HepG2 (cell line): ENCODE results near the gene OR51E2. TPM values are rescaled to one million over a fixed set of nuclear protein-coding genes. Genes with fewer than 3 reads are reported as not detected.

Source experiments
- ATAC-seq: fragments of 200-7000 bp; cut with Tn5 transposase; 3 replicates; pipeline ENCODE4 v1.9.1; 2020; ENCODE audit warnings: mild to moderate bottlenecking, moderate library complexity
- BruUV-seq: library from RNA; stranded (reverse); fragments of 400-500 nt; replicated peaks from 2 replicates; lab custom pipeline; 2021; lab: Mats Ljungman, UMichigan
- CTCF ChIA-PET: fragments of 300-600 bp; formaldehyde crosslinking; extraction: SDS; loops from one replicate; lab custom pipeline; 2021; ENCODE audit warnings: low total read pairs, inconsistent platforms, low intra/inter-chr PET ratio; lab: Yijun Ruan, JAX
- POLR2A ChIA-PET: fragments of 350-600 bp; sonication (Branson Sonifier 250); formaldehyde crosslinking; loops from one replicate; lab custom pipeline; 2020; ENCODE audit warnings: antibody characterized with exemption, inconsistent platforms; lab: Yijun Ruan, JAX
- DNase-seq: peaks from one replicate; pipeline ENCODE4 v3.0.0-alpha.2; 2015; ENCODE audit warnings: low spot score
- FAIRE-seq: peaks from 3 replicates; lab custom pipeline; 2011; peaks lifted over from hg19 to GRCh38; lab: Jason Lieb, UNC
- H2AFZ ChIP-seq: one replicate; pipeline ENCODE4 v1.6.1; 2011; ENCODE audit warnings: low read length, inconsistent platforms
- H3K27ac ChIP-seq: fragments of 300-600 bp; 3 replicates; pipeline ENCODE4 v1.8.0; 2011; ENCODE audit warnings: mixed run types, mild to moderate bottlenecking, mixed read lengths, low read length, inconsistent platforms; ENCODE audit not compliant: insufficient read depth; ENCODE audit errors: extremely low read length
- H3K27me3 ChIP-seq, 2 experiments: fragments of 200-600 bp in 1 of 2; 2 replicates in 1 of 2; 3 replicates in 1 of 2; pipeline versions ENCODE4 v1.6.0 to v1.8.0; 2011; ENCODE audit warnings: low read length in 2 of 2, mild to moderate bottlenecking in 2 of 2, moderate library complexity in 2 of 2, inconsistent platforms in 1 of 2; ENCODE audit not compliant: insufficient read depth in 2 of 2, control insufficient read depth in 1 of 2
- H3K36me3 ChIP-seq, 2 experiments: fragments of 200-600 bp in 1 of 2; replicated peaks in 1 of 2; 2 replicates in 1 of 2; 3 replicates in 1 of 2; pipeline versions ENCODE4 v1.5.1 to v1.8.0; 2011; ENCODE audit warnings: low read length in 2 of 2, inconsistent platforms in 1 of 2; ENCODE audit not compliant: insufficient read depth in 2 of 2, control insufficient read depth in 1 of 2
- H3K4me1 ChIP-seq: 2 replicates; pipeline ENCODE4 v1.5.1; 2012; ENCODE audit warnings: low read length, inconsistent platforms; ENCODE audit not compliant: insufficient read depth
- H3K4me2 ChIP-seq: 2 replicates; pipeline ENCODE4 v1.6.0; 2011; ENCODE audit warnings: low read depth, low read length, inconsistent platforms
- H3K4me3 ChIP-seq, 3 experiments: fragments of 200-600 bp in 1 of 3; sonication (generic), shearing (Covaris generic) in 1 of 3; replicated peaks in 1 of 3; 2 replicates each; pipeline ENCODE4 v1.5.1; 2011 to 2016; ENCODE audit warnings: low read length in 3 of 3, inconsistent platforms in 2 of 3, low read depth in 2 of 3, mild to moderate bottlenecking in 2 of 3, control low read depth in 1 of 3, mixed read lengths in 1 of 3; ENCODE audit not compliant: insufficient read depth in 1 of 3
- H3K79me2 ChIP-seq: one replicate; pipeline ENCODE4 v1.6.1; 2011; ENCODE audit warnings: low read length, inconsistent platforms; ENCODE audit not compliant: insufficient read depth
- H3K9ac ChIP-seq: 2 replicates; pipeline ENCODE4 v1.6.0; 2011; ENCODE audit warnings: mild to moderate bottlenecking, low read depth, low read length, inconsistent platforms; ENCODE audit not compliant: insufficient read depth
- H3K9me3 ChIP-seq: 2 replicates; pipeline ENCODE4 v1.5.1; 2012; ENCODE audit warnings: mild to moderate bottlenecking, low read length
- H4K20me1 ChIP-seq: 2 replicates; pipeline ENCODE4 v1.6.0; 2011; ENCODE audit warnings: inconsistent platforms, mild to moderate bottlenecking, low read length, moderate library complexity; ENCODE audit not compliant: insufficient read depth
- HMGA1 ChIP-seq: sonication (generic); formaldehyde crosslinking; conservative IDR thresholded peaks from 2 replicates; pipeline ENCODE4 v1.4.0; 2020; ENCODE audit warnings: missing genetic modification reagents
- MAF1 ChIP-seq: sonication (generic); formaldehyde crosslinking; IDR thresholded peaks from 2 replicates; pipeline ENCODE4 v1.5.0; 2020; ENCODE audit warnings: missing genetic modification reagents, borderline replicate concordance
- MXI1 ChIP-seq: IDR thresholded peaks from 3 replicates; pipeline ENCODE4 v1.6.1; 2012; ENCODE audit warnings: low read depth, low read length, inconsistent platforms, borderline replicate concordance
- NCOA1 ChIP-seq: sonication (generic); formaldehyde crosslinking; IDR thresholded peaks from 2 replicates; pipeline ENCODE4 v1.9.0; 2021; ENCODE audit warnings: missing genetic modification reagents
- NR1H2 ChIP-seq: sonication (generic); formaldehyde crosslinking; IDR thresholded peaks from 2 replicates; pipeline ENCODE4 v1.8.1; 2022; ENCODE audit warnings: low read depth, missing genetic modification reagents, borderline replicate concordance
- ZHX2 ChIP-seq, 2 experiments: sonication (generic) in 1 of 2; formaldehyde crosslinking in 1 of 2; IDR thresholded peaks; 2 replicates each; pipeline versions ENCODE4 v1.6.1 to v1.9.0; 2014 to 2022; ENCODE audit warnings: antibody characterized with exemption in 1 of 2, borderline replicate concordance in 1 of 2, inconsistent platforms in 1 of 2, low read depth in 1 of 2, missing genetic modification reagents in 1 of 2
- ZNF24 ChIP-seq: fragments of 450-650 bp; IDR thresholded peaks from 2 replicates; pipeline ENCODE4 v1.6.1; 2017; ENCODE audit warnings: antibody characterized with exemption, mild to moderate bottlenecking
- WGBS: methylation state at CpG from one replicate; pipeline ENCODE4 v1.1.6; 2017; ENCODE audit warnings: low lambda C conversion rate; 5-methylcytosine and 5-hydroxymethylcytosine counted together
- in situ Hi-C: cut with HindIII; loops from 2 replicates; pipeline ENCODE4 v1.10.0; 2017; ENCODE audit warnings: low pct_unique_long_range_greater_than_20kb; ENCODE audit not compliant: extremely low pct_ligation_motif_present
- intact Hi-C: fragments of 100-400 bp; cut with micrococcal nuclease; formaldehyde crosslinking; loops from one replicate; pipeline ENCODE4 v1.10.0; 2022; ENCODE audit not compliant: unreplicated experiment
- polyA plus RNA-seq, 8 experiments: library from polyadenylated mRNA; depleted of rRNA in 3 of 8; stranded (reverse) in 7 of 8; unstranded in 1 of 8; fragments of >200 nt; fragmentation: Illumina TruSeq in 4 of 8; extraction: Trizol in 4 of 8; gene quantifications; 2 replicates each; pipeline versions ENCODE4 v1.2.1 to v1.2.3, GENCODE V29; 2011 to 2016; ENCODE audit warnings: low read depth in 4 of 8, missing spikeins in 1 of 8, mixed read lengths in 1 of 8; ENCODE audit not compliant: insufficient read depth in 1 of 8
- total RNA-seq, 5 experiments: library from RNA; depleted of rRNA; stranded (reverse); fragments of >200 nt; fragmentation: Illumina TruSeq; extraction: Trizol; gene quantifications; 2 replicates each; pipeline ENCODE4 v1.2.3, GENCODE V29; 2016; ENCODE audit warnings: low read depth in 1 of 5
- TF ChIP-seq, protein P1 (sequence below), 2 experiments: fragments of 450-650 bp in 1 of 2; sonication (generic) in 1 of 2; formaldehyde crosslinking; IDR thresholded peaks; 2 replicates each; pipeline versions ENCODE4 v1.5.0 to v1.8.0; 2020 to 2022; ENCODE audit warnings: mild to moderate bottlenecking in 1 of 2, missing genetic modification reagents in 1 of 2

The OR51E2 gene
- total and polyA plus RNA-seq, 2 of the 13 experiments (the other 11 are each of a cell fraction or from before 2014, with no cell fraction given) = not detected

DNA sequence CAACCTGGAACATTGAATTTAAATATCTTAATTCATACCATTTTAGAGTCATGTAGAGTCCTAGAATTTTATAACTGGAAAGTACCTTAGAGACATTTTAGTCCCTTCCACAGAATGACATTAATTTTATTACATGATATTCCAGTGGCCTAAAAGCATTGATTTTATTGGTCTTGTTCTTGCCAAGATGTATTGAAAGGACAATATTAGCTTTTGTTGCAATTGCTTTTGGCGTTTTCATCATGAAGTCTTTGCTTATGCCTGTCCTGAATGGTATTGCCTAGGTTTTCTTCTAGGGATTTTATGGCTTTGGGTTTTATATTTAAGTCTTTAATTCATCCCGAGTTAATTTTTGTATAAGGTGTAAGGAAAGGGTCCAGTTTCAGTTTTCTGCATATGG lies 43.1 kb upstream of the OR51E2 start (continued):
- TF ChIP-seq ZHX2 (IDR thresholded peaks at IDR 0.05; ENCODE audit: low read depth) (no peak), ZHX2 (CRISPR knock-in tag; IDR thresholded peaks at IDR 0.05; ENCODE audit: borderline replicate concordance) (no peak), HMGA1 (no peak), ZNF24 (no peak), MXI1 (no peak)
- TF ChIP-seq, protein P1, sequence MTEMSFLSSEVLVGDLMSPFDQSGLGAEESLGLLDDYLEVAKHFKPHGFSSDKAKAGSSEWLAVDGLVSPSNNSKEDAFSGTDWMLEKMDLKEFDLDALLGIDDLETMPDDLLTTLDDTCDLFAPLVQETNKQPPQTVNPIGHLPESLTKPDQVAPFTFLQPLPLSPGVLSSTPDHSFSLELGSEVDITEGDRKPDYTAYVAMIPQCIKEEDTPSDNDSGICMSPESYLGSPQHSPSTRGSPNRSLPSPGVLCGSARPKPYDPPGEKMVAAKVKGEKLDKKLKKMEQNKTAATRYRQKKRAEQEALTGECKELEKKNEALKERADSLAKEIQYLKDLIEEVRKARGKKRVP (CRISPR knock-in tag; IDR thresholded peaks at IDR 0.05) = no peak

- Histone ChIP-seq H3K4me3 (no peak overlapping the region), H3K79me2 (no peaks in the 10 kb centered on the region), H3K9ac (no peak overlapping the region), H4K20me1 (no peaks in the 10 kb centered on the region), H3K4me2 (no peak overlapping the region), H3K27ac (no peak overlapping the region), H3K27me3 (peaks cover 0 to 8% of the 10 kb centered on the region in 2 experiments; a peak in 2 of 5 replicates), H3K9me3 (no peaks in the 10 kb centered on the region), H2AFZ (no peak overlapping the region), H3K36me3 (no peaks in the 10 kb centered on the region), H3K4me1 (no peaks in the 10 kb centered on the region)
- intact Hi-C loops = no loop called here
- DNase-seq = no peak
- CTCF ChIA-PET = no interaction called here
- in situ Hi-C loops = loop anchor here (25.0 kb wide), 1 partner anchor 110 kb away; the partner anchor contains the start of gene OR51S1
- FAIRE-seq = no peak
- WGBS = 5% methylated on average over 2 of the region's 2 CpGs
- POLR2A ChIA-PET = no interaction called here
- TF ChIP-seq NR1H2 (no peak), NCOA1 (no peak), MAF1 (no peak)
- no peak for ATAC-seq
- BruUV-seq = no TSS peak
Measured at GRCh38 chr11:4727171-4727570, 29.5 kb upstream of the OR51E2 start.
